Measurements from ENCODE around the gene CAMK4.

- TF ChIP-seq ZNF384 (IDR thresholded peaks at IDR 0.05) (no peak), TARDBP (IDR thresholded peaks at IDR 0.05) (no peak), CTBP1 (IDR thresholded peaks at IDR 0.05; ENCODE audit: borderline replicate concordance) (no peak), L3MBTL2 (conservative IDR thresholded peaks at IDR 0.05) (no peak), SUZ12 (IDR thresholded peaks at IDR 0.05) (no peak), SP1 (IDR thresholded peaks at IDR 0.05) (no peak), ARNT (IDR thresholded peaks at IDR 0.05) (no peak), FOXM1 (IDR thresholded peaks at IDR 0.05; ENCODE audit: borderline replicate concordance) (no peak), BHLHE40 (IDR thresholded peaks at IDR 0.05; ENCODE audit: borderline replicate concordance) (no peak)
These were observed 60.6 kb downstream of the CAMK4 start for GRCh38 chr5:111284825-111285224.

Measured in HEK293T (cell line).